CD14-positive monocyte (primary cell): ENCODE results near the gene INPP5A. TPM values are rescaled to one million over a fixed set of nuclear protein-coding genes. Genes with fewer than 3 reads are reported as not detected.
"Not testable (repeated sequence)": the region's sequence is repeated elsewhere in the genome, so short reads cannot be mapped to it uniquely, and the experiment has no call there.

Source experiments
- DNase-seq, 3 donors: peaks; one replicate each; pipeline ENCODE4 v3.0.0-alpha.2; 2011 to 2022
- H2AFZ ChIP-seq: 2 replicates; pipeline ENCODE4 v1.6.0; 2012; ENCODE audit warnings: mild to moderate bottlenecking, low read depth, low read length, inconsistent platforms; ENCODE audit not compliant: insufficient read depth, poor library complexity, severe bottlenecking
- H3K27ac ChIP-seq, 2 donors: 1 replicate in 1 of 2; 2 replicates in 1 of 2; pipeline ENCODE4 v1.5.1; 2012 to 2013; ENCODE audit warnings: low read length in 2 of 2, control low read depth in 1 of 2, inconsistent platforms in 1 of 2, low read depth in 1 of 2, mild to moderate bottlenecking in 1 of 2
- H3K27me3 ChIP-seq, 2 donors: one replicate each; pipeline versions ENCODE4 v1.6.0 to v1.6.1; 2011 to 2013; ENCODE audit warnings: low read length in 2 of 2; ENCODE audit not compliant: control insufficient read depth in 2 of 2, insufficient read depth in 2 of 2
- H3K36me3 ChIP-seq, 2 donors: replicated peaks in 1 of 2; 1 replicate in 1 of 2; 2 replicates in 1 of 2; pipeline versions ENCODE4 v1.5.1 to v1.6.1; 2012 to 2013; ENCODE audit warnings: low read length in 2 of 2, control low read depth in 1 of 2, inconsistent platforms in 1 of 2, mild to moderate bottlenecking in 1 of 2; ENCODE audit not compliant: insufficient read depth in 2 of 2, control insufficient read depth in 1 of 2
- H3K4me1 ChIP-seq, 2 donors: 1 replicate in 1 of 2; 2 replicates in 1 of 2; pipeline versions ENCODE4 v1.5.1 to v1.6.1; 2012 to 2013; ENCODE audit warnings: low read length in 2 of 2, control low read depth in 1 of 2, inconsistent platforms in 1 of 2, mild to moderate bottlenecking in 1 of 2, moderate library complexity in 1 of 2; ENCODE audit not compliant: insufficient read depth in 2 of 2, control insufficient read depth in 1 of 2
- H3K4me2 ChIP-seq: replicated peaks from 2 replicates; pipeline ENCODE3; 2012; ENCODE audit warnings: low read length, moderate library complexity, mild to moderate bottlenecking; ENCODE audit not compliant: poor library complexity, severe bottlenecking; ENCODE audit errors: extremely low read depth
- H3K4me3 ChIP-seq, 3 experiments: fragments of 200-600 bp in 1 of 3; sonication (generic) in 1 of 3; replicated peaks in 1 of 3; 1 replicate in 2 of 3; 2 replicates in 1 of 3; pipeline ENCODE4 v1.5.1; 2011 to 2013; ENCODE audit warnings: low read length in 3 of 3, mild to moderate bottlenecking in 3 of 3, control low read depth in 2 of 3, low read depth in 2 of 3, inconsistent platforms in 1 of 3, moderate library complexity in 1 of 3
- H3K79me2 ChIP-seq: 2 replicates; pipeline ENCODE4 v1.6.0; 2012; ENCODE audit warnings: mild to moderate bottlenecking, control low read depth, inconsistent platforms, low read length, moderate library complexity; ENCODE audit not compliant: insufficient read depth
- H3K9ac ChIP-seq: 2 replicates; pipeline ENCODE4 v1.6.0; 2017; ENCODE audit warnings: low read length, mild to moderate bottlenecking; ENCODE audit not compliant: insufficient read depth, poor library complexity, severe bottlenecking
- H3K9me3 ChIP-seq, 2 donors: replicated peaks in 1 of 2; 1 replicate in 1 of 2; 2 replicates in 1 of 2; pipeline versions ENCODE4 v1.5.1 to v1.6.1; 2012 to 2013; ENCODE audit warnings: low read length in 2 of 2, control low read depth in 1 of 2; ENCODE audit not compliant: control insufficient read depth in 1 of 2, insufficient read depth in 1 of 2
- H4K20me1 ChIP-seq: 2 replicates; pipeline ENCODE4 v1.6.0; 2012; ENCODE audit warnings: mild to moderate bottlenecking, low read length, control low read depth, moderate library complexity; ENCODE audit not compliant: insufficient read depth
- H3K27ac Mint-ChIP-seq, 7 donors: one replicate each; pipeline ENCODE4 v1.8.0; 2020; ENCODE audit warnings: mild to moderate bottlenecking in 7 of 7, mixed read lengths in 7 of 7, moderate library complexity in 6 of 7, inconsistent platforms in 2 of 7
- H3K27me3 Mint-ChIP-seq, 3 donors: one replicate each; pipeline ENCODE4 v1.8.0; 2021 to 2022; ENCODE audit warnings: low read depth in 3 of 3, mild to moderate bottlenecking in 3 of 3, mixed read lengths in 3 of 3, moderate library complexity in 3 of 3, inconsistent platforms in 1 of 3
- H3K36me3 Mint-ChIP-seq, 2 donors: one replicate each; pipeline ENCODE4 v1.8.0; 2020; ENCODE audit warnings: mixed read lengths in 2 of 2, inconsistent platforms in 1 of 2, mild to moderate bottlenecking in 1 of 2
- H3K4me1 Mint-ChIP-seq: one replicate; pipeline ENCODE4 v1.8.0; 2020; ENCODE audit warnings: mild to moderate bottlenecking, mixed read lengths
- H3K4me3 Mint-ChIP-seq, 2 donors: one replicate each; pipeline ENCODE4 v1.8.0; 2020; ENCODE audit warnings: mild to moderate bottlenecking in 2 of 2, mixed read lengths in 2 of 2, moderate library complexity in 1 of 2
- H3K9me3 Mint-ChIP-seq, 7 donors: one replicate each; pipeline ENCODE4 v1.8.0; 2020 to 2022; ENCODE audit warnings: mixed read lengths in 7 of 7, mild to moderate bottlenecking in 6 of 7, moderate library complexity in 6 of 7, inconsistent platforms in 2 of 7
- CTCF ChIP-seq: fragments of 200-600 bp; IDR thresholded peaks from one replicate; pipeline ENCODE4 v1.8.0; 2022; ENCODE audit warnings: antibody characterized with exemption, mild to moderate bottlenecking
- WGBS: methylation state at CpG from one replicate; pipeline ENCODE4 v1.1.5; 2013; ENCODE audit warnings: missing lambda C conversion rate; ENCODE audit not compliant: insufficient coverage; 5-methylcytosine and 5-hydroxymethylcytosine counted together
- intact Hi-C, 2 donors: fragments of 100-400 bp; cut with micrococcal nuclease; formaldehyde crosslinking; loops; one replicate each; pipeline versions ENCODE4 v1.15.0 to v1.15.1; 2023
- polyA plus RNA-seq, 3 donors: library from polyadenylated mRNA; depleted of rRNA in 1 of 3; unstranded in 2 of 3; stranded (reverse) in 1 of 3; fragments of 300-500 nt in 2 of 3; fragments of >200 nt in 1 of 3; fragmentation: Illumina TruSeq in 2 of 3; gene quantifications; 1 replicate in 2 of 3; 2 replicates in 1 of 3; pipeline ENCODE4 v1.2.3, GENCODE V29; 2012 to 2021

INPP5A gene
- polyA plus RNA-seq, 3 donors: 0.87 to 17.2 (median 2.9) TPM

GRCh38 chr10:132790934-132791829 is 253.6 kb downstream of the INPP5A start:
- no peak overlapping the region for H3K27ac ChIP-seq
- peaks cover 20 to 57% (median 35%) of the 10 kb centered on the region in 3 donors for H3K27me3 Mint-ChIP-seq
- H3K4me1 Mint-ChIP-seq: no peaks in the 10 kb centered on the region
- no peak overlapping the region for H2AFZ ChIP-seq
- H3K9ac ChIP-seq: no peak overlapping the region
- WGBS: 54% methylated on average over 22 of the region's 31 CpGs
- no peak overlapping the region for H3K4me3 ChIP-seq
- no peaks in the 10 kb centered on the region for H3K9me3 ChIP-seq
- TF ChIP-seq CTCF: no peak
- H3K9me3 Mint-ChIP-seq: peaks cover 0 to 9% (median 0%) of the 10 kb centered on the region in 7 donors
- H3K27me3 ChIP-seq: peaks cover 0 to 31% of the 10 kb centered on the region in 2 donors
- H3K4me3 Mint-ChIP-seq: no peak overlapping the region
- DNase-seq: no peak
- H3K36me3 Mint-ChIP-seq: no peaks in the 10 kb centered on the region
- H3K36me3 ChIP-seq: no peaks in the 10 kb centered on the region
- H3K79me2 ChIP-seq: no peaks in the 10 kb centered on the region
- H3K27ac Mint-ChIP-seq: no peak overlapping the region
- intact Hi-C loops: no loop called here
- no peaks in the 10 kb centered on the region for H4K20me1 ChIP-seq
- H3K4me1 ChIP-seq: no peaks in the 10 kb centered on the region
- H3K4me2 ChIP-seq: no peak overlapping the region

- H3K4me1 ChIP-seq, DNase-seq, H3K9ac ChIP-seq, H3K4me1 Mint-ChIP-seq, H4K20me1 ChIP-seq, H3K9me3 Mint-ChIP-seq, H2AFZ ChIP-seq, H3K4me3 ChIP-seq, H3K36me3 Mint-ChIP-seq, H3K79me2 ChIP-seq, H3K27ac Mint-ChIP-seq, H3K4me3 Mint-ChIP-seq, H3K36me3 ChIP-seq, intact Hi-C loops, H3K4me2 ChIP-seq, H3K9me3 ChIP-seq, H3K27ac ChIP-seq: not testable (repeated sequence)
- H3K27me3 Mint-ChIP-seq: peaks cover 17 to 49% (median 31%) of the 10 kb centered on the region in 3 donors
- peaks cover 0 to 28% of the 10 kb centered on the region in 2 donors for H3K27me3 ChIP-seq
- WGBS: 95% methylated on average over 11 of the region's 33 CpGs
Observed at GRCh38 chr10:132792099-132792498, 254.5 kb downstream of the INPP5A start.
